Fibroblast of pulmonary artery (primary cell): Measurements from ENCODE around the gene TOX4.

Experiments
- DNase-seq: peaks from one replicate; pipeline ENCODE4 v3.0.0-alpha.2; 2010; ENCODE audit warnings: low read depth
- H3K4me3 ChIP-seq: replicated peaks from 2 replicates; pipeline ENCODE4 v1.5.1; 2011; ENCODE audit warnings: low read depth, mild to moderate bottlenecking, control low read depth, low read length, moderate library complexity
- TF ChIP-seq, protein P1 (sequence below): IDR thresholded peaks from 2 replicates; pipeline ENCODE4 v1.5.1; 2011; ENCODE audit warnings: mild to moderate bottlenecking, control low read depth, low read length, inconsistent platforms; ENCODE audit errors: missing control alignments

Gene TOX4

DNA sequence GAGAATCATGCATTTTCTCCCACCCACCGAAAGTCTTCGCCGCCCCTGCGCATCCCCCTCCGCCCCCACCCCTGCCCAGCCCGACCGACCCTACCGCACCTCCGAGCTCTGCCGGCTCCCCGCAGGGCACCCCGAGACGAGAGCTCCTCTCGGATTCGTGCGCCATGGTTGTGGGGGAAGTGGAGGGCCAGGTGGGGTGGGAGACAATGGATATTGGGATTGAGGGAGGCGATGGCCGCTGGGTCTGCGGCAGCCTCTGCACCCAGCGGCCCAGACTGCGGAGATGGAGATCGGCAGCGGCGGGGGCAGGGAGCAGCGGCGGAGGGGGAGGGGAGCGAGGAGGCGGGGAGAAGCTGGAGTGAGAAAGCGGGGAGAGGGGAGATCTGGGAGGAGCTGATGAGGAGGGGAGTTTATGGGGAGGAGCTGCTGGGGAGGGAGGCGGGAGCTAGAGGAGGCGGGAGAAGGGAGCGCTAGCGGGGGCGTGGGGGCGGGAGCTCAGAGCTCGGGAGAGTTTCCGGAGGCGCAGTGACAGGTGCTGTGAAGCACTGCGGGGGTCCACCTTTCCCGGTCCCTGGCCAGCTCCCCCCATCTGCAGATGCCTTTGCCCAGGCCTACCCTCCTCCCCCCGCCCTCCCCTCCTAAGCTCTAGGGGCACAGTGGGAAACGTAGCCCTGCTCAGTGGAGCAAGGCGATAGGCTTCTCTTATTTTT is 49.1 kb downstream of the TOX4 start, which contains the start of gene SALL2:
SALL2 (minus strand) TSS at position 385 of the 710 bp plus-strand sequence; CDS start at position 166, 219 bp downstream.
- peak; percentile 61 for DNase-seq
- TF ChIP-seq, protein P1, sequence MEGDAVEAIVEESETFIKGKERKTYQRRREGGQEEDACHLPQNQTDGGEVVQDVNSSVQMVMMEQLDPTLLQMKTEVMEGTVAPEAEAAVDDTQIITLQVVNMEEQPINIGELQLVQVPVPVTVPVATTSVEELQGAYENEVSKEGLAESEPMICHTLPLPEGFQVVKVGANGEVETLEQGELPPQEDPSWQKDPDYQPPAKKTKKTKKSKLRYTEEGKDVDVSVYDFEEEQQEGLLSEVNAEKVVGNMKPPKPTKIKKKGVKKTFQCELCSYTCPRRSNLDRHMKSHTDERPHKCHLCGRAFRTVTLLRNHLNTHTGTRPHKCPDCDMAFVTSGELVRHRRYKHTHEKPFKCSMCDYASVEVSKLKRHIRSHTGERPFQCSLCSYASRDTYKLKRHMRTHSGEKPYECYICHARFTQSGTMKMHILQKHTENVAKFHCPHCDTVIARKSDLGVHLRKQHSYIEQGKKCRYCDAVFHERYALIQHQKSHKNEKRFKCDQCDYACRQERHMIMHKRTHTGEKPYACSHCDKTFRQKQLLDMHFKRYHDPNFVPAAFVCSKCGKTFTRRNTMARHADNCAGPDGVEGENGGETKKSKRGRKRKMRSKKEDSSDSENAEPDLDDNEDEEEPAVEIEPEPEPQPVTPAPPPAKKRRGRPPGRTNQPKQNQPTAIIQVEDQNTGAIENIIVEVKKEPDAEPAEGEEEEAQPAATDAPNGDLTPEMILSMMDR, result no peak
- H3K4me3 ChIP-seq, result peak within 1 kb of the TSS; percentile 70

- TF ChIP-seq, protein P1, result no peak
- no peak for DNase-seq
- peak overlapping the region; percentile 70 for H3K4me3 ChIP-seq
Measured at GRCh38 chr14:21526672-21527317, 49.8 kb downstream of the TOX4 start.

DNA sequence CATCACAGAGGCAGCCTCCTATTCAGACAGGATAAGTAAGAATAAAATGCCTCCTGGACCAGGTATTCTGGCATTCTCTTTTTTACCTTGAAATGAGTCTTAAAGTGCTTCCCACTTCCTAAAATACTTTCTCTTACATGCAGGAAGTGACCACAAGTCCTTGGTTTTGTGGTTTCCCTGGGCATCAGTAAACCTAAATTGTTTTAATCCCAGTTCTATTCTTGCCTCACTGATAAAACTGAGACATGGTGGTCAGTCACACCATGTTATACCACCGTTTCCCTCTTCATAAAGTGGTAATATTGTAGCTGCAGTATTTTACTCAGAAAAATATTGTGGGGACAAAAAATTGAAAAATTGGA is 50.3 kb downstream of the TOX4 start:
- TF ChIP-seq, protein P1, result no peak
- H3K4me3 ChIP-seq, result no peak overlapping the region

DNA sequence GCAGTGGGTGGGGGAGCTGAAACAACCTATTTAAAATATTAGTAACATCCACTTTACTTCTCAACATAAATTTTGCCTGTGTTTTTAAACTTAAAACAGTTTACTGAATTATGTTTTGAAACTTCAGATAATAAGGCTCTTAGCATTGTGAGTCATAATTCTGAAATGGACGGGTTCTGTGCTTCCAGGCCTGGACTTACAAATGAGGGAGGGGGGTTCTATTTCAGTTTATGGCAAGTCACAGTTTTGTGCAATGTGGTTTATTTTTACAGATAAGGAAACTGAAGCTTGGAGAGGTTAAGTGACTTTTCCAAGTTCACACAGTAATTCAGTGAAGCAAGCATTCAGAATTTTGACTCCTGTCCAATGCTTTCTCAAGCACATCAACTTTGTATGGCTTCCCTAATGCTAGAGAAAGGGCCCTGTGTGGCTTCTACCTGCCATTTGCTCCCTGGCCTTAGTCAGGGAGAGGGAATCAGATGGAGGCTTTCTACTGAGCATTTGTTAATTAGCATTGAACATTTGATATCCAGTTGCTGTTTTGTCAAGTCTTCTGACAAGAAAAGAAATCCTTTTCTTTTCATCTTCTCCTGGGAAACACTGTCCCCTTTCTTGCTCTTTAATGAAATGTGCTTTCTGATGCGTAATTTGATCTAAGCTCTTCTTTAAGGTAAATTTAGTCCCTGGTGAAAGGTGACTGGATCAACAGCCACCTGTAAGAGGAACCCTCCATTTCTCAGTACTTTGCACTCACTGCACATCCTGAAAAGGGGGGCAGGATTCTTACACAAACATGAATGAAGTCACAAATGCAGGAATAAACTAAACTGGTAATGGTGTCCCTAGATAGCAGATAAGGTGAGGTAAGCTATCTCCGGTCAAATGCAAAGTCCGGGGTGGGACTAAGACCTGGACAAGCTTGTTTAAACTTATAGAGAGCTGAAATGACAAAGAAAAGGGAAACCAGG is 51.7 kb downstream of the TOX4 start:
- peak; percentile 64 for DNase-seq
- TF ChIP-seq, protein P1, result no peak
- no peak overlapping the region for H3K4me3 ChIP-seq

More for the DNA sequence above, 50.3 kb downstream of the TOX4 start:
- no peak for DNase-seq

DNA sequence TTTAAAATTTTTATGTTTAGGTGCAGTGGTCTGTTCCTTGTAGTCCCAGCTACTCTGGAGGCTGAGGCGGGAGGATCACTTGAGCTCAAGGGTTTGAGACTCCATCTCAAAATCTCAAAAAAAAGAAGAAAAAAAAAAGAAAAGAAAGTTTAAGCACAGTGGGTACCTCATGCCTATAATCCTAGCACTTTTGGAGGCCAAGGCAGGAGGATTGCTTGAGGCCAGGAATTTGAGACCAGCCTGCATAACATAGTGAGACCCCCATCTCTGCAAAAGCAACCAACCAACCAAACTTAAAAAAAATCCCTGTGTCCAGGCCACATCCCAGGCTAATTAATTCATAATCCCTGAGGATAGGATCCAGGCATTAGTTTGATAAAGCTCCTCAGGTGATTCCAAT is 52.5 kb downstream of the TOX4 start:
- TF ChIP-seq, protein P1, result no peak
- no peak overlapping the region for H3K4me3 ChIP-seq
- no peak for DNase-seq

GRCh38 chr14:21533294-21533693 is 56.3 kb downstream of the TOX4 start:
- H3K4me3 ChIP-seq, result no peak overlapping the region
- DNase-seq, result no peak
- TF ChIP-seq, protein P1, result no peak
